ENCODE data around the gene C6orf58. TPM values are rescaled to one million over a fixed set of nuclear protein-coding genes. Genes with fewer than 3 reads are reported as not detected.

The C6orf58 gene
- total RNA-seq (2021; ENCODE audit: unreplicated experiment) (0.20 TPM), Bru-seq, nascent RNA (percentile 26 among the genes with signal in this experiment), BruChase-seq, experiment 1, labeled RNA remaining after a 6-hour chase (percentile 26 among the genes with signal in this experiment), BruChase-seq, experiment 2, labeled RNA remaining after a 2-hour chase (percentile 32 among the genes with signal in this experiment)
- 0.05 TPM in 1 of 2 replicates, not detected in the other for polyA plus RNA-seq (2012)
- long read RNA-seq = 0 reads

DNA sequence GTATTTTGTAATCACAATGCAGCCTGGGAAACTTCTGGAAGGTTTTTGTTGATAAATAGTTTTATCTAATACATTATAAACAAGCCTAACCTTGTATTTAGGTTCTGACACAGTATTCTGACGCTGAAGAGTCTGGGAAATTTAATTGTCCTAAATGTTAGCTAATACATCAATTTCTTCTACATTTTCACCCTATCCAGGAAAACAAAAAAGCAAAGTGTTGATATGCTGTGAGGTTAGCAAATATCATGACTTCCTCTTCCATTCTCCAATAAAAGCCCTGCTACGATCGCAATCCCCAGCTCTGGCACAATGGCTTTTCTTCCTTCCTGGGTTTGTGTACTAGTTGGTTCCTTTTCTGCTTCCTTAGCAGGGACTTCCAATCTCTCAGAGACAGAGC lies at the start of gene C6orf58:
Gene C6orf58 (plus strand): TSS at position 301 of the 400 bp plus-strand sequence. CDS start 12 bp downstream, at position 313.
- DNase-seq (ENCODE audit: low read depth, low spot score) (no peak), ATAC-seq (no peak)
- ChIA-PET CTCF (no interaction called here), RAD21 (ENCODE audit: low non-redundant PET in 1 of 2, low total read pairs in 2 of 2, uncharacterized antibody in 2 of 2, unreplicated experiment in 2 of 2) (no interaction called here), POLR2A (no interaction called here)
- no TSS peak for BruUV-seq (replicated peaks)
- Histone ChIP-seq H3K9ac (ENCODE audit: low read length) (no peak within 1 kb of the TSS), H3K9me3 (ENCODE audit: control insufficient read depth in 1 of 2, insufficient read depth in 1 of 2, low read depth in 1 of 2, low read length in 2 of 2) (no peaks in the 10 kb centered on the region), H4K20me1 (ENCODE audit: insufficient read depth) (no peaks in the 10 kb centered on the region), H3K79me2 (ENCODE audit: insufficient read depth, low read length) (no peaks in the 10 kb centered on the region), H3K4me3 (replicated peaks in 1 of 2; ENCODE audit: low read depth in 1 of 2, low read length in 2 of 2) (no peak within 1 kb of the TSS), H3K27me3 (ENCODE audit: insufficient read depth, low read length) (no peaks in the 10 kb centered on the region), H3K4me2 (ENCODE audit: low read length) (no peak within 1 kb of the TSS), H3K27ac (ENCODE audit: low read depth, low read length) (no peak within 1 kb of the TSS), H3K36me3 (ENCODE audit: control insufficient read depth in 1 of 2, insufficient read depth in 2 of 2, low read length in 2 of 2) (no peaks in the 10 kb centered on the region), H3K9me2 (ENCODE audit: insufficient read depth) (no peaks in the 10 kb centered on the region), H2AFZ (ENCODE audit: low read depth, low read length, poor library complexity, severe bottlenecking) (no peak within 1 kb of the TSS), H3K4me1 (ENCODE audit: control insufficient read depth in 1 of 2, insufficient read depth in 2 of 2, low read length in 2 of 2) (no peaks in the 10 kb centered on the region)
- TF ChIP-seq EGR1 (IDR thresholded peaks at IDR 0.05; ENCODE audit: low read depth) (no peak), SRF (IDR thresholded peaks at IDR 0.05; ENCODE audit: low read depth) (no peak), CTCF (IDR thresholded peaks at IDR 0.05 in 2 of 3, conservative IDR thresholded peaks at IDR 0.05 in 1 of 3; ENCODE audit: borderline replicate concordance in 1 of 3, insufficient read depth in 1 of 3, low read depth in 2 of 3, low read length in 2 of 3) (no peak), EZH2 (IDR thresholded peaks at IDR 0.05) (no peak), TCF7L2 (IDR thresholded peaks at IDR 0.05; ENCODE audit: borderline replicate concordance, extremely low read depth, insufficient read depth, insufficient read length) (no peak), ELF1 (IDR thresholded peaks at IDR 0.05; ENCODE audit: borderline replicate concordance, low read depth) (no peak), POLR2AphosphoS5 (IDR thresholded peaks at IDR 0.05; ENCODE audit: low read depth, low read length) (no peak), ZNF274 (IDR thresholded peaks at IDR 0.05; ENCODE audit: low read depth, low read length) (no peak), ATF3 (IDR thresholded peaks at IDR 0.05) (no peak), EZH2phosphoT487 (IDR thresholded peaks at IDR 0.05; ENCODE audit: borderline replicate concordance) (no peak), JUND (IDR thresholded peaks at IDR 0.05) (no peak), CEBPB (IDR thresholded peaks at IDR 0.05; ENCODE audit: low read depth) (no peak), POLR2A (IDR thresholded peaks at IDR 0.05; ENCODE audit: borderline replicate concordance, extremely low read depth, insufficient read depth, insufficient read length) (no peak), CBX3 (IDR thresholded peaks at IDR 0.05; ENCODE audit: low read depth) (no peak), SP1 (IDR thresholded peaks at IDR 0.05; ENCODE audit: low read depth) (no peak), YY1 (IDR thresholded peaks at IDR 0.05; ENCODE audit: extremely low read depth, insufficient replicate concordance, low read depth, low read length) (no peak)
- TF ChIP-seq, protein P1, sequence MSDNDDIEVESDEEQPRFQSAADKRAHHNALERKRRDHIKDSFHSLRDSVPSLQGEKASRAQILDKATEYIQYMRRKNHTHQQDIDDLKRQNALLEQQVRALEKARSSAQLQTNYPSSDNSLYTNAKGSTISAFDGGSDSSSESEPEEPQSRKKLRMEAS (IDR thresholded peaks at IDR 0.05) = no peak
- TF ChIP-seq, protein P2, sequence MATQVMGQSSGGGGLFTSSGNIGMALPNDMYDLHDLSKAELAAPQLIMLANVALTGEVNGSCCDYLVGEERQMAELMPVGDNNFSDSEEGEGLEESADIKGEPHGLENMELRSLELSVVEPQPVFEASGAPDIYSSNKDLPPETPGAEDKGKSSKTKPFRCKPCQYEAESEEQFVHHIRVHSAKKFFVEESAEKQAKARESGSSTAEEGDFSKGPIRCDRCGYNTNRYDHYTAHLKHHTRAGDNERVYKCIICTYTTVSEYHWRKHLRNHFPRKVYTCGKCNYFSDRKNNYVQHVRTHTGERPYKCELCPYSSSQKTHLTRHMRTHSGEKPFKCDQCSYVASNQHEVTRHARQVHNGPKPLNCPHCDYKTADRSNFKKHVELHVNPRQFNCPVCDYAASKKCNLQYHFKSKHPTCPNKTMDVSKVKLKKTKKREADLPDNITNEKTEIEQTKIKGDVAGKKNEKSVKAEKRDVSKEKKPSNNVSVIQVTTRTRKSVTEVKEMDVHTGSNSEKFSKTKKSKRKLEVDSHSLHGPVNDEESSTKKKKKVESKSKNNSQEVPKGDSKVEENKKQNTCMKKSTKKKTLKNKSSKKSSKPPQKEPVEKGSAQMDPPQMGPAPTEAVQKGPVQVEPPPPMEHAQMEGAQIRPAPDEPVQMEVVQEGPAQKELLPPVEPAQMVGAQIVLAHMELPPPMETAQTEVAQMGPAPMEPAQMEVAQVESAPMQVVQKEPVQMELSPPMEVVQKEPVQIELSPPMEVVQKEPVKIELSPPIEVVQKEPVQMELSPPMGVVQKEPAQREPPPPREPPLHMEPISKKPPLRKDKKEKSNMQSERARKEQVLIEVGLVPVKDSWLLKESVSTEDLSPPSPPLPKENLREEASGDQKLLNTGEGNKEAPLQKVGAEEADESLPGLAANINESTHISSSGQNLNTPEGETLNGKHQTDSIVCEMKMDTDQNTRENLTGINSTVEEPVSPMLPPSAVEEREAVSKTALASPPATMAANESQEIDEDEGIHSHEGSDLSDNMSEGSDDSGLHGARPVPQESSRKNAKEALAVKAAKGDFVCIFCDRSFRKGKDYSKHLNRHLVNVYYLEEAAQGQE (IDR thresholded peaks at IDR 0.05; ENCODE audit: low read depth) = no peak
- intact Hi-C loops (cut with micrococcal nuclease) = no loop called here

Data from HCT116 (cell line).